WTC11 (cell line): ENCODE measurements around the gene DMBX1. TPM values are rescaled to one million over a fixed set of nuclear protein-coding genes. Genes with fewer than 3 reads are reported as not detected.

Source experiments
- ATAC-seq: fragments of 200-7000 bp; cut with Tn5 transposase; 2 replicates; pipeline ENCODE4 v1.10.0; 2021; ENCODE audit warnings: mild to moderate bottlenecking, moderate library complexity
- CTCF ChIA-PET: fragments of 300-600 bp; sonication (Branson Sonifier 250); formaldehyde crosslinking; loops from one replicate; lab custom pipeline; 2021; ENCODE audit warnings: antibody characterized with exemption; lab: Charles Lee
- POLR2A ChIA-PET: fragments of 350-600 bp; sonication (Branson Sonifier 250); formaldehyde crosslinking; loops from one replicate; lab custom pipeline; 2021; ENCODE audit warnings: antibody characterized with exemption; lab: Charles Lee
- DNase-seq: peaks from one replicate; pipeline ENCODE4 v3.0.0; 2021; ENCODE audit warnings: low spot score
- H3K27ac Mint-ChIP-seq: 2 replicates; pipeline ENCODE4 v1.8.0; 2021; ENCODE audit warnings: mixed read lengths
- H3K27me3 Mint-ChIP-seq: 2 replicates; pipeline ENCODE4 v1.8.0; 2021; ENCODE audit warnings: low read depth, mild to moderate bottlenecking, moderate library complexity, mixed read lengths
- H3K36me3 Mint-ChIP-seq: 2 replicates; pipeline ENCODE4 v1.8.0; 2021; ENCODE audit warnings: mixed read lengths
- H3K4me1 Mint-ChIP-seq: 2 replicates; pipeline ENCODE4 v1.8.0; 2022; ENCODE audit warnings: mixed read lengths
- H3K4me3 Mint-ChIP-seq: 2 replicates; pipeline ENCODE4 v1.8.0; 2021; ENCODE audit warnings: mild to moderate bottlenecking, moderate library complexity, mixed read lengths
- H3K9me3 Mint-ChIP-seq: 2 replicates; pipeline ENCODE4 v1.8.0; 2021; ENCODE audit warnings: mixed read lengths
- CREB1 ChIP-seq: sonication (generic); formaldehyde crosslinking; IDR thresholded peaks from 2 replicates; pipeline ENCODE4 v1.8.0; 2023; ENCODE audit warnings: mild to moderate bottlenecking, missing genetic modification reagents
- IRF1 ChIP-seq: sonication (generic); formaldehyde crosslinking; IDR thresholded peaks from 2 replicates; pipeline ENCODE4 v1.8.0; 2023; ENCODE audit warnings: missing genetic modification reagents
- MLX ChIP-seq: sonication (generic); formaldehyde crosslinking; IDR thresholded peaks from 2 replicates; pipeline ENCODE4 v1.8.1; 2023; ENCODE audit warnings: mild to moderate bottlenecking, missing genetic modification reagents, moderate library complexity
- NFATC4 ChIP-seq: fragments of 250-450 bp; sonication (Bioruptor Pico); IDR thresholded peaks from 2 replicates; pipeline ENCODE4 v1.9.0; 2021; ENCODE audit warnings: mild to moderate bottlenecking
- NFYB ChIP-seq: sonication (generic); formaldehyde crosslinking; conservative IDR thresholded peaks from 2 replicates; pipeline ENCODE4 v1.8.0; 2022; ENCODE audit warnings: low read depth, missing genetic modification reagents
- NR1H2 ChIP-seq: sonication (generic); formaldehyde crosslinking; IDR thresholded peaks from 2 replicates; pipeline ENCODE4 v1.9.0; 2021; ENCODE audit warnings: mild to moderate bottlenecking, moderate library complexity, missing genetic modification reagents
- OVOL2 ChIP-seq: fragments of 250-450 bp; sonication (Bioruptor Pico); IDR thresholded peaks from 2 replicates; pipeline ENCODE4 v1.9.0; 2021; ENCODE audit warnings: mild to moderate bottlenecking, borderline replicate concordance
- PRRX2 ChIP-seq: fragments of 250-450 bp; sonication (Bioruptor Pico); IDR thresholded peaks from 2 replicates; pipeline ENCODE4 v1.8.0; 2021; ENCODE audit warnings: mild to moderate bottlenecking
- SP1 ChIP-seq: sonication (generic); formaldehyde crosslinking; conservative IDR thresholded peaks from 2 replicates; pipeline ENCODE4 v1.8.1; 2022; ENCODE audit warnings: missing genetic modification reagents
- TP53 ChIP-seq: sonication (generic); formaldehyde crosslinking; IDR thresholded peaks from 2 replicates; pipeline ENCODE4 v1.8.1; 2023; ENCODE audit warnings: mild to moderate bottlenecking, missing genetic modification reagents
- ZBTB21 ChIP-seq: sonication (generic); formaldehyde crosslinking; IDR thresholded peaks from 2 replicates; pipeline ENCODE4 v1.8.1; 2023; ENCODE audit warnings: mild to moderate bottlenecking, missing genetic modification reagents, borderline replicate concordance
- ZNF121 ChIP-seq: sonication (generic); formaldehyde crosslinking; IDR thresholded peaks from 2 replicates; pipeline ENCODE4 v1.8.0; 2023; ENCODE audit warnings: missing genetic modification reagents
- ZNF281 ChIP-seq: sonication (generic); formaldehyde crosslinking; IDR thresholded peaks from 2 replicates; pipeline ENCODE4 v1.8.0; 2023; ENCODE audit warnings: mild to moderate bottlenecking, missing genetic modification reagents
- ZNF425 ChIP-seq: fragments of 250-450 bp; sonication (Bioruptor Pico); conservative IDR thresholded peaks from 2 replicates; pipeline ENCODE4 v1.9.0; 2021; ENCODE audit warnings: mild to moderate bottlenecking
- total RNA-seq: library from RNA; stranded (reverse); gene quantifications from 3 replicates; pipeline ENCODE4 v1.2.3, GENCODE V29; 2021

DMBX1 gene
- total RNA-seq, 1 experiment from 2014 or later = 3.7 TPM

GRCh38 chr1:46488343-46489168 is 1.1 kb upstream of the DMBX1 start:
- Mint-ChIP-seq H3K9me3 (no peaks in the 10 kb centered on the region), H3K27me3 (peaks cover 99% of the 10 kb centered on the region), H3K4me3 (peak overlapping the region; percentile 89), H3K27ac (no peak overlapping the region), H3K36me3 (peaks cover 2% of the 10 kb centered on the region; the same call in 1 of the 2 replicates), H3K4me1 (peaks cover 53% of the 10 kb centered on the region)
- TF ChIP-seq TP53 (CRISPR knock-in tag) (no peak), NR1H2 (no peak), IRF1 (CRISPR knock-in tag) (no peak), PRRX2 (CRISPR knock-in tag) (no peak), MLX (CRISPR knock-in tag) (no peak), ZBTB21 (CRISPR knock-in tag) (no peak), ZNF121 (CRISPR knock-in tag) (no peak), NFYB (CRISPR knock-in tag) (no peak), ZNF425 (CRISPR knock-in tag) (no peak), CREB1 (CRISPR knock-in tag) (no peak), NFATC4 (CRISPR knock-in tag) (no peak), SP1 (CRISPR knock-in tag) (no peak)
- ATAC-seq (peak; percentile 4), DNase-seq (no peak)
- ChIA-PET POLR2A (interaction anchor here (0.6 to 1.6 kb wide), 5 partner anchors 38 to 66 kb away, joined by 3 to 10 read pairs (median 3); no protein-coding TSS in a partner anchor), CTCF (interaction anchor here (0.7 to 6.6 kb wide), 31 partner anchors 9 to 704 kb away, joined by 3 to 201 read pairs (median 6); partner anchors contain the start of genes KNCN, MKNK1 and MOB3C)

GRCh38 chr1:46489169-46489637 is 433 bp upstream of the DMBX1 start:
- POLR2A ChIA-PET = interaction anchor here (0.6 to 1.1 kb wide), 2 partner anchors 38 to 67 kb away, joined by 3 read pairs; no protein-coding TSS in a partner anchor

More at GRCh38 chr1:46489169-46489637, 433 bp upstream of the DMBX1 start:
- H3K36me3 Mint-ChIP-seq = peaks cover 2% of the 10 kb centered on the region; the same call in 1 of the 2 replicates
- H3K4me1 Mint-ChIP-seq = peaks cover 60% of the 10 kb centered on the region
- H3K4me3 Mint-ChIP-seq = peak overlapping the region; percentile 89
- DNase-seq (peak; percentile 49), ATAC-seq (peak; percentile 2)
- H3K27ac Mint-ChIP-seq = no peak overlapping the region
- H3K9me3 Mint-ChIP-seq = no peaks in the 10 kb centered on the region
- H3K27me3 Mint-ChIP-seq = peaks cover 99% of the 10 kb centered on the region
- CTCF ChIA-PET = interaction anchor here (0.6 to 6.6 kb wide), 12 partner anchors 9 to 225 kb away, joined by 3 to 201 read pairs (median 10); partner anchors contain the start of gene MKNK1
- 0 out of 2 replicates have a peak, but pooled peaks have one; percentile 14 for TF ChIP-seq ZNF281 (CRISPR knock-in tag)
- no peak for TF ChIP-seq OVOL2 (CRISPR knock-in tag)
- TF ChIP-seq SP1 (CRISPR knock-in tag) = 0 out of 2 replicates have a peak, but pooled peaks have one; percentile 42
- TF ChIP-seq, all 79 proteins: peak for 2
